ENCODE data around the gene CALHM1. TPM values are rescaled to one million over a fixed set of nuclear protein-coding genes. Genes with fewer than 3 reads are reported as not detected.
A peak's percentile ranks its signal among the peaks of the same experiment; 100 is the strongest.

The CALHM1 gene
- total and polyA plus RNA-seq, 2 of the 8 experiments (the other 6 are each of a cell fraction or from before 2014, with no cell fraction given) = 0.29 to 0.34 TPM

DNA sequence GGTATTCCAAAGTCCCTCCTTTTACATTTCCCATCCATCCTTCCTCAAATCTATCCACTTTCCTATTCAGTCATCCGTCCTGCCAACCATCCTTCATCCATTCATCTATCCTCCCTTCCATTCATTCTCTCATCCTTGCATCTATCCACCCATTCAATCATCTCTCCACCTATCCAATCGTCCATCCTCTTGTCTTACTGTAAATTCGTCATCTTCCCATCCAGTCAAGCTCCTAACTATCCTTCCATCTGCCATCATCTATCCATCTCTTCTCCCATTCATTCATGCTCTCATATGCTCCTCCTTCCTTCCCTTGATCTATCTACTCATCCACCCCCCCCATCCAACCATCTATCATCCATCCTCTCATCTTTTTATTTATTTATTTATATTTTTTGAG, 15.4 kb upstream of the CALHM1 start:
- H2BK20ac ChIP-seq (ENCODE audit: low read length) = no peak overlapping the region
- H3K27me3 ChIP-seq (replicated peaks in 1 of 4; ENCODE audit: control insufficient read depth in 3 of 4, extremely low read depth in 1 of 4, insufficient read depth in 3 of 4, low read length in 3 of 4) = no peaks in the 10 kb centered on the region; a peak in 2 of 7 replicates
- peak overlapping the region; percentile 62 for H3K56ac ChIP-seq (replicated peaks; ENCODE audit: insufficient read length, low read depth, low read length)
- no peaks in the 10 kb centered on the region for H3K9me3 ChIP-seq (ENCODE audit: insufficient read depth in 2 of 2, low read depth in 1 of 2, low read length in 1 of 2)
- H3K4me2 ChIP-seq (ENCODE audit: insufficient read depth in 1 of 2, low read depth in 2 of 2, low read length in 2 of 2) = no peak overlapping the region
- H3K14ac ChIP-seq (ENCODE audit: insufficient read length) = no peak overlapping the region
- H4K5ac ChIP-seq (ENCODE audit: insufficient read length, low read depth, low read length) = no peak overlapping the region
- H3K23ac ChIP-seq (ENCODE audit: insufficient read length) = no peak overlapping the region
- H2AK5ac ChIP-seq (ENCODE audit: low read depth, low read length) = no peak overlapping the region
- no peaks in the 10 kb centered on the region for H4K20me1 ChIP-seq (replicated peaks in 1 of 2; ENCODE audit: control insufficient read depth in 1 of 2, insufficient read depth in 2 of 2, low read length in 2 of 2)
- H3K36me3 ChIP-seq (ENCODE audit: control insufficient read depth in 2 of 4, insufficient read depth in 4 of 4, low read length in 3 of 4) = no peaks in the 10 kb centered on the region
- H3K4me3 ChIP-seq (ENCODE audit: extremely low read depth in 1 of 4, insufficient read depth in 2 of 4, low read depth in 3 of 4, low read length in 4 of 4) = no peak overlapping the region
- CTCF ChIA-PET (ENCODE audit: partially characterized antibody) = interaction anchor here (2.5 to 9.0 kb wide), 7 partner anchors 12 to 90 kb away, joined by 6 to 71 read pairs (median 30); partner anchors contain the start of genes CALHM1 and NEURL1
- TF ChIP-seq NRF1 (IDR thresholded peaks at IDR 0.05; ENCODE audit: low read depth, low read length) (no peak), ASH2L (IDR thresholded peaks at IDR 0.05; ENCODE audit: low read length) (no peak), KDM1A (IDR thresholded peaks at IDR 0.05; ENCODE audit: borderline replicate concordance, low read length) (no peak), MAFK (IDR thresholded peaks at IDR 0.05; ENCODE audit: low read depth, low read length) (no peak), SAP30 (IDR thresholded peaks at IDR 0.05; ENCODE audit: insufficient read depth, insufficient replicate concordance, low read length) (no peak), SP2 (IDR thresholded peaks at IDR 0.05; ENCODE audit: low read length) (no peak), EGR1 (IDR thresholded peaks at IDR 0.05; ENCODE audit: borderline replicate concordance, low read depth, low read length) (no peak), CEBPB (IDR thresholded peaks at IDR 0.05; ENCODE audit: low read depth, low read length) (no peak), KDM4A (IDR thresholded peaks at IDR 0.05; ENCODE audit: low read depth, low read length, severe bottlenecking) (no peak)
- no peak overlapping the region for H2BK12ac ChIP-seq (ENCODE audit: low read depth, low read length)
- DNase-seq (ENCODE audit: low read depth in 1 of 2, low spot score in 2 of 2) (no peak), FAIRE-seq (no peak)
- H3K27ac ChIP-seq (ENCODE audit: low read depth, low read length) = no peak overlapping the region
- H4K91ac ChIP-seq (replicated peaks; ENCODE audit: insufficient read length, low read length) = no peak overlapping the region
- no peak overlapping the region for H3K4ac ChIP-seq (replicated peaks; ENCODE audit: insufficient read length, low read depth, low read length)
- no peak overlapping the region for H2BK120ac ChIP-seq (replicated peaks; ENCODE audit: low read depth, low read length)
- POLR2A ChIA-PET (ENCODE audit: partially characterized antibody) = interaction anchor here (0.6 to 1.8 kb wide), 2 partner anchors 22 to 62 kb away, joined by 4 read pairs; partner anchors contain the start of gene CALHM2
- H3K4me1 ChIP-seq (replicated peaks in 1 of 4; ENCODE audit: control insufficient read depth in 3 of 4, insufficient read depth in 4 of 4, low read length in 3 of 4) = peaks cover 0 to 16% (median 11%) of the 10 kb centered on the region in 4 experiments; a peak in 6 of 7 replicates
- peaks cover 4% of the 10 kb centered on the region; the same call in 1 of the 2 replicates for H3K23me2 ChIP-seq (ENCODE audit: low read depth, low read length)
- WGBS, 2 experiments (ENCODE audit: extremely low coverage in 1 of 2, insufficient coverage in 1 of 2, insufficient read length in 1 of 2, insufficient replicate concordance in 2 of 2, low coverage in 1 of 2, low lambda C conversion rate in 2 of 2, missing lambda C conversion rate in 1 of 2) = 76 to 100% methylated on average over 3 of the region's 3 CpGs
- no peak overlapping the region for H4K8ac ChIP-seq (ENCODE audit: extremely low read depth, insufficient read depth, low read length)
- no peaks in the 10 kb centered on the region for H3K79me2 ChIP-seq (ENCODE audit: control insufficient read depth in 1 of 2, insufficient read depth in 2 of 2, low read length in 2 of 2)
- no peak overlapping the region for H2BK5ac ChIP-seq (ENCODE audit: low read depth, low read length)
- H3K18ac ChIP-seq (ENCODE audit: extremely low read depth, low read length) = no peak overlapping the region
- H2AFZ ChIP-seq (ENCODE audit: low read length) = no peak overlapping the region
- H3K79me1 ChIP-seq (ENCODE audit: low read depth, low read length) = no peaks in the 10 kb centered on the region
- H3K9ac ChIP-seq (replicated peaks in 1 of 4; ENCODE audit: extremely low read depth in 1 of 4, low read depth in 3 of 4, low read length in 3 of 4) = no peak overlapping the region
- no peak overlapping the region for H2BK15ac ChIP-seq (ENCODE audit: low read length)

Measured in H1 (cell line).